Body of pancreas (tissue), 4 donors: Measurements from ENCODE around the gene ZNF331. TPM values are rescaled to one million over a fixed set of nuclear protein-coding genes. Genes with fewer than 3 reads are reported as not detected.
"Not testable (repeated sequence)": the region's sequence is repeated elsewhere in the genome, so short reads cannot be mapped to it uniquely, and the experiment has no call there.

Experiments
- ATAC-seq: fragments of 150-250 bp; one replicate; pipeline ENCODE4 v1.9.1; 2016
- DNase-seq, 4 donors: peaks; one replicate each; pipeline ENCODE4 v3.0.0-alpha.2; 2019
- H3K27ac ChIP-seq, 4 donors: fragments of 200-600 bp; sonication (generic); 1 replicate in 3 of 4; 2 replicates in 1 of 4; pipeline versions ENCODE4 v1.5.1 to v1.6.1; 2016 to 2019; ENCODE audit warnings: mild to moderate bottlenecking in 1 of 4, mixed read lengths in 1 of 4, moderate library complexity in 1 of 4
- H3K27me3 ChIP-seq, 2 donors: fragments of 200-600 bp; sonication (generic); one replicate each; pipeline ENCODE4 v1.6.0; 2016; ENCODE audit warnings: mild to moderate bottlenecking in 1 of 2
- H3K36me3 ChIP-seq, 2 donors: fragments of 200-600 bp; sonication (generic); replicated peaks in 1 of 2; 2 replicates each; pipeline ENCODE4 v1.5.1; 2016; ENCODE audit warnings: low read depth in 2 of 2; ENCODE audit not compliant: insufficient read depth in 1 of 2
- H3K4me1 ChIP-seq: fragments of 200-600 bp; sonication (generic); one replicate; pipeline ENCODE4 v1.6.0; 2016
- H3K4me3 ChIP-seq, 2 donors: fragments of 200-600 bp; sonication (generic); 1 replicate in 1 of 2; 2 replicates in 1 of 2; pipeline ENCODE4 v1.5.1; 2016 to 2019
- H3K9me3 ChIP-seq, 3 donors: fragments of 200-600 bp; sonication (generic); 1 replicate in 2 of 3; 2 replicates in 1 of 3; pipeline ENCODE4 v1.5.1; 2016
- POLR2A ChIP-seq, 3 donors: fragments of 450-650 bp; IDR thresholded peaks; one replicate each; pipeline ENCODE4 v1.6.1; 2016; ENCODE audit warnings: antibody characterized with exemption in 3 of 3, mild to moderate bottlenecking in 2 of 3
- WGBS, 2 donors: methylation state at CpG; one replicate each; pipeline ENCODE4 v1.1.5; 2017; 5-methylcytosine and 5-hydroxymethylcytosine counted together
- intact Hi-C: fragments of 100-400 bp; cut with DNase I; formaldehyde crosslinking; loops from one replicate; pipeline ENCODE4 v1.15.1; 2023
- total RNA-seq, 2 donors: library from RNA; depleted of rRNA; stranded (reverse); fragments of >200 nt; gene quantifications; one replicate each; pipeline ENCODE4 v1.1.0, GENCODE V29; 2016
- TF ChIP-seq, protein P1 (sequence below), 7 experiments: fragments of 450-650 bp in 4 of 7; fragments of 200-600 bp in 3 of 7; sonication (generic) in 3 of 7; IDR thresholded peaks; one replicate each; pipeline ENCODE4 v1.5.1; 2016 to 2019; ENCODE audit warnings: antibody characterized with exemption in 7 of 7

Gene ZNF331
- total RNA-seq, 2 donors from 2014 or later = 14.8 to 37.6 TPM

DNA sequence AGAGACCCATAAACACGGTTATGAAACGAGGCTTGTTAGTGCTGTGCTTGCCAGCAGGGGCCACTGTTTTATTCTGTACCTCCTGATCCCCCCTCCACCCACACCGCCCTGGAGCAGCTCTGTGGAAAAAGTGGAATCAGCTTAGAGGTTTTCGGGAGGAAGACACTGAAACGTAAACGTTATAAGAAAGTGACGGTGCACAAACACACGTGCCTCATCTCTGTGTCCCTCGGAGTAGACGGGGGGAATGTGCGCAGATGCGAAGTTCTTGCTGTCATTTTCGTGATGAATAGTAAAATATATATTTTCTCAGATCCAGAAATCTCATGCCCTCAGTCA, 33.6 kb upstream of the ZNF331 start:
- H3K9me3 ChIP-seq, intact Hi-C loops, H3K4me3 ChIP-seq, H3K27ac ChIP-seq, H3K36me3 ChIP-seq, H3K27me3 ChIP-seq, H3K4me1 ChIP-seq: not testable (repeated sequence)
- DNase-seq (peak in 1 of 4 donors; percentile 16), ATAC-seq (peak; percentile 58)
- TF ChIP-seq, protein P1, sequence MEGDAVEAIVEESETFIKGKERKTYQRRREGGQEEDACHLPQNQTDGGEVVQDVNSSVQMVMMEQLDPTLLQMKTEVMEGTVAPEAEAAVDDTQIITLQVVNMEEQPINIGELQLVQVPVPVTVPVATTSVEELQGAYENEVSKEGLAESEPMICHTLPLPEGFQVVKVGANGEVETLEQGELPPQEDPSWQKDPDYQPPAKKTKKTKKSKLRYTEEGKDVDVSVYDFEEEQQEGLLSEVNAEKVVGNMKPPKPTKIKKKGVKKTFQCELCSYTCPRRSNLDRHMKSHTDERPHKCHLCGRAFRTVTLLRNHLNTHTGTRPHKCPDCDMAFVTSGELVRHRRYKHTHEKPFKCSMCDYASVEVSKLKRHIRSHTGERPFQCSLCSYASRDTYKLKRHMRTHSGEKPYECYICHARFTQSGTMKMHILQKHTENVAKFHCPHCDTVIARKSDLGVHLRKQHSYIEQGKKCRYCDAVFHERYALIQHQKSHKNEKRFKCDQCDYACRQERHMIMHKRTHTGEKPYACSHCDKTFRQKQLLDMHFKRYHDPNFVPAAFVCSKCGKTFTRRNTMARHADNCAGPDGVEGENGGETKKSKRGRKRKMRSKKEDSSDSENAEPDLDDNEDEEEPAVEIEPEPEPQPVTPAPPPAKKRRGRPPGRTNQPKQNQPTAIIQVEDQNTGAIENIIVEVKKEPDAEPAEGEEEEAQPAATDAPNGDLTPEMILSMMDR (IDR thresholded peaks at IDR 0.05) = peak in 1 of 7 experiments; percentile 33
- WGBS, 2 donors = 7% methylated on average over 13 of the region's 13 CpGs

DNA sequence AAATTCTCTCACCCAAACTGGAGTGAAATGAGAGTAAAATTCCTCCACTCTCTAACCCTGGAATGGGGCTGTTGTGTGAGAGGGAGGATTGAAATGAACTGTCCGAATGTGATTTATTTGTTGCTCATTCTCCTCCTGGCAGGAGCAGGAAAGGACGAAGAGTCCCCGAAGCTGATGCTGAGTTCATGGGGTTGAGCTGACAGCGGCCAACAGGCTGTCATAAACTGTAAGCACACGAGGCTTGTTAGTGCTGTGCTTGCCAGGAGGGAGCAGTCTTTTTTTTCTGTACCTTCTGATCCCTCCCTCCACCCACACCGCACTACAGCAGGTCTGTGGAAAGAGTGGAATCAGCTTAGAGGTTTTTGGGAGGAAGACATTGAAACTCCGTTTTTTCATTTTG, 33.1 kb upstream of the ZNF331 start:
- Histone ChIP-seq H3K27me3 (peaks cover 0 to 6% of the 10 kb centered on the region in 2 donors), H3K36me3 (no peaks in the 10 kb centered on the region), H3K9me3 (no peaks in the 10 kb centered on the region), H3K4me1 (no peaks in the 10 kb centered on the region), H3K4me3 (no peak overlapping the region), H3K27ac (no peak overlapping the region)
- ATAC-seq (no peak), DNase-seq (no peak)
- WGBS, 2 donors = 32% methylated on average over 7 of the region's 7 CpGs
- intact Hi-C loops = no loop called here
- TF ChIP-seq POLR2A (IDR thresholded peaks at IDR 0.05) = no peak
- TF ChIP-seq, protein P1 (IDR thresholded peaks at IDR 0.05) = no peak

GRCh38 chr19:53506728-53507127, 31.2 kb upstream of the ZNF331 start:
- DNase-seq (no peak), ATAC-seq (no peak)
- H3K4me1 ChIP-seq = no peaks in the 10 kb centered on the region
- intact Hi-C loops = no loop called here
- no peaks in the 10 kb centered on the region for H3K9me3 ChIP-seq
- no peak overlapping the region for H3K27ac ChIP-seq
- H3K36me3 ChIP-seq = no peaks in the 10 kb centered on the region
- 51 to 63% methylated on average over 8 of the region's 8 CpGs for whole genome bisulfite sequencing, 2 donors
- peaks cover 0 to 6% of the 10 kb centered on the region in 2 donors for H3K27me3 ChIP-seq
- H3K4me3 ChIP-seq = no peak overlapping the region
- no peak for TF ChIP-seq POLR2A (IDR thresholded peaks at IDR 0.05)
- TF ChIP-seq, protein P1 (IDR thresholded peaks at IDR 0.05) = no peak

- intact Hi-C loops = no loop called here
- Histone ChIP-seq H3K36me3 (no peaks in the 10 kb centered on the region), H3K27me3 (peaks cover 0 to 6% of the 10 kb centered on the region in 2 donors), H3K4me3 (no peak overlapping the region), H3K27ac (no peak overlapping the region), H3K9me3 (no peaks in the 10 kb centered on the region), H3K4me1 (no peaks in the 10 kb centered on the region)
- DNase-seq (no peak), ATAC-seq (no peak)
- 48 to 51% methylated on average over 12 to 17 of the region's 17 CpGs for WGBS, 2 donors
- TF ChIP-seq POLR2A (IDR thresholded peaks at IDR 0.05) = no peak
- TF ChIP-seq, protein P1 (IDR thresholded peaks at IDR 0.05) = no peak
Observed at GRCh38 chr19:53507523-53508442, 30.2 kb upstream of the ZNF331 start.

- H3K27ac ChIP-seq = no peak overlapping the region
- no peaks in the 10 kb centered on the region for H3K36me3 ChIP-seq
- peaks cover 0 to 6% of the 10 kb centered on the region in 2 donors for H3K27me3 ChIP-seq
- no peak for TF ChIP-seq POLR2A (IDR thresholded peaks at IDR 0.05)
- TF ChIP-seq, protein P1 (IDR thresholded peaks at IDR 0.05) = no peak
- ATAC-seq (no peak), DNase-seq (no peak)
- WGBS, 2 donors = 30% methylated on average over 3 of the region's 3 CpGs
- no peak overlapping the region for H3K4me3 ChIP-seq
- no peaks in the 10 kb centered on the region for H3K4me1 ChIP-seq
- intact Hi-C loops = no loop called here
- H3K9me3 ChIP-seq = no peaks in the 10 kb centered on the region
Observed at GRCh38 chr19:53509443-53509842, 28.5 kb upstream of the ZNF331 start.
